ENCODE measurements around the gene EPB41L4B. TPM values are rescaled to one million over a fixed set of nuclear protein-coding genes. Genes with fewer than 3 reads are reported as not detected.

EPB41L4B gene
- total RNA-seq, 1 experiment from 2014 or later = 24.5 TPM

DNA sequence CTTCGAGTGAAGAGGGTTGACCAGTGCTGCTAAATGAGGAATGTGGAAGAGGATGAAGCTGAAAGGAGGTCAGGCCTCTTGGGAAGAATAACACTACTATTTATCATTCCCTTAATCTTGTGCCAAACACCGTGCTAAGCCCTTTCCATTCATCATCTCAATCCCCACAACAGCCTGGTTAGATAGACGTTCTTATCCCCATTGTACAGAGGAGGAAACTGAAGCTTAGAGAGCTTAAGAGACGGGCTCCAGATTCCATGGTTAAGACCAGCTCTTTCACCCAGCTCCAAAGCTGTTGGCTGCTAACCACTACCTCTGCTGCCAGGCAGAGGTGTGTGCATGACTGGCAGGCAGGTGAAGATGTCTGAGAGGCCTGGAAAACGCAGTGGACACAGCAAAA lies 868 bp upstream of the EPB41L4B start:
- no peak for DNase-seq (ENCODE audit: extremely low read depth, low read depth)

GRCh38 chr9:109320331-109320741 lies 523 bp downstream of the EPB41L4B start:
- DNase-seq (ENCODE audit: extremely low read depth, low read depth) = no peak

DNA sequence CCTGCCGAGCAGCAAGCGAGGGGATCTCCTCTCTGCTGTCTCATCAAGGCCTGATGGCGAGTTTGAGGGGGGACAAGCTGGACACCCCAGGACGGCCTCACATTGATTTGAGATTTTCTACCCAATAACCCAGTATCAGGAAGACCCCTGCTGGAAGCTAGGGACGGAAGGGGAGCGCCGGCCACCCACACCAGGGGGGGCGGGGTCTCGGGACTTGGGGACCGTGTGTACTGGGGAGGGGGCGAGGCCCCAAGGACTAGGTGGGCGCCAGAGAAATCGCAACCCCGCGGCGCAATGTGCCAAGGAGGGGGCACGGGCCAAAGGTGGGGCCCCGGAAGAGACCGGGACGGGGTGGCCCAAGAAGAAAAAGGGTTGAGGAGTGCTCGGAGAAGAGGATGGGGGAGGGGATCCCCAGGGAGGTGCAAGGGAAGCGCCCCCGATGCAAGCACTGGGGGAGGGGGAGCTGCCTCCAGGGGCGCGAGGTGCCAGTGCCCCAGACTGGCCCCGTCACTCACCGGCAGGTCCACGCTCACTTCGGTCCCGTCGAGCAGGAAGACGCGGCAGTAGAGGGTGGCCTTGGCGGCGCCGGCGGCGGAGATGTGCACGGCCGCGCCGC lies 1.1 kb downstream of the EPB41L4B start:
- DNase-seq (ENCODE audit: extremely low read depth, low read depth) = no peak

- no peak for DNase-seq (ENCODE audit: extremely low read depth, low read depth)
These were observed 1.7 kb downstream of the EPB41L4B start for GRCh38 chr9:109319017-109319625.

- DNase-seq (ENCODE audit: extremely low read depth, low read depth) = no peak
These were observed 2.7 kb downstream of the EPB41L4B start for GRCh38 chr9:109317979-109318741.

- DNase-seq (ENCODE audit: extremely low read depth, low read depth) = no peak
These were observed 3.4 kb downstream of the EPB41L4B start for GRCh38 chr9:109317311-109317978.

GRCh38 chr9:109316207-109316640 lies 4.6 kb downstream of the EPB41L4B start:
- DNase-seq (ENCODE audit: extremely low read depth, low read depth) = peak; percentile 79

DNA sequence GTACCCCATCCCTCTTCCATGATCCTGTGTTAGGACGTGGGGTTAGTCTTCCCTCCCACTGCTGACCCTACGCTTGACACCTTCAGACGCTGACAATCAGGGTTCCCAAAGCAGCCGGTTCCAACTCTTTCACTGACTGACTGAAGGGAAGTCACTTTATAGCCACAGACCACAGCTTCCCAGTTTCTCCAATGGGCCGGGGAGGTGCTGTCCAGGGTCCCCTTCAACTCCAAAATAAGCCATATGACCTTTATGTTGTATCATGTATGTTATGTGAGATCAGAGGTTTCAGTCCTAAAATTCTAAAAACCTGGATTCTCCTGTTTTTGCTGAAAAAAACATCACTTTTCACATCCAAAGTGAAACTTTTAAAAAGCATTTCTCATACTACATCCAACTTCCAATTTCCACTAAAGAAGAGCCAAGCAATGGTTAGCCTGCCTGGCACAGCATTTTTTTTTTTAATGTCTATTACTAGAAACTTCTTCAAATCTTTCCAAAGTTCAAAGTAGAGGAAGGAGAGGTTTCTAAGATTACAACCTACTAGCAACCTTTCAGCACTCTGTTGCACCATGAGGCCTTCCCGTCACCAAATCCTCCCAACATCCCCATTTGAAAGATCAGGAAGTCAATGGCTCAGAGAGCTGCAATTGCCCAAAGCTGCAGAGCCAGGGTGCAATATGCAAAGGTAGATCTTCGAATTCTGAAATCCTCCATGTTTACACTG lies 5.2 kb downstream of the EPB41L4B start:
- no peak for DNase-seq (ENCODE audit: extremely low read depth, low read depth)

DNA sequence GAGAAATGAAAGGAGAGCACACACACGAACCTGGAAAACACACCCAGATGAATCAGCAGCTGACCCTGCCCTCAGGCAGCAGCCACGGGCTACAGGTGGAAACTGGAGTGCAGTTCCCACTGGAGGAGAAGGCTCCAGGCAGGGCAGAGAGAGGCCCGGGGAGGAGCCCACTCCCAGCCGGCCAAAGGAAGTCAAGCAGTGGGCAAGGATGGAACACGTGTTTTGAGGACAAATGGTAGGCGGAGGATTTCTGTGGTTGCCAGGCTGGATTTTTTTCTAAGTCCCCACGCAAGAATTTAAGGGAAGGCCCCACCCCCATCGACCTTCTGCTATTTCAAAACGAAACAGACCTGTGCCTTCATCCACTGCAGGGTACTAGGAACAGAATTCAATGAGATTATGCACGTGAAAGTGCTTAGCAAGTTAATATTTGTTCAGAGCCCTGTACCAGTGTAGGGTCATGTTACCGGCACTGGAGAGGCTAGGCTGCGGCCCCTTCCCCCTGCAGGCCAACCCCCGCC lies 6.8 kb downstream of the EPB41L4B start:
- DNase-seq (ENCODE audit: extremely low read depth, low read depth) = no peak

DNA sequence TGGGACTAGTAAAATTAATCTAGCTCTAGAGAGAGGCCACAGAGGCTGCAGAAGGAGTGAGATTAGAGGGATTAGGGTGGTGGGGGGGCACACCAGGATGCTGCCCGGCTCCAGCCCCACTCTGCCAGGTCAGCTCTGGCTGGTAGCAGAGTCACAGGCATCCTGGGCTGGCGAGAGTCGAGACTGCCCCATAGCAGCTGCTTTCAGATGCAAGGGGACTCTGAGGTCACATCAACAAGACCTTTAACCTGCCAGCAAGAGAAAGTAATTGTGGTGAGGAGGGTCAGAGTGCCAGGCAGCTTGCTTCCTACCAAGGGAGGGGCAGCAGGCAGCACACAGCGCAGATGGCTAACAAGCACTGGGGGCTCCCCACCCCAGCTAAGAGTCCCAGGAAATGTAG lies 7.5 kb downstream of the EPB41L4B start:
- DNase-seq (ENCODE audit: extremely low read depth, low read depth) = no peak

DNA sequence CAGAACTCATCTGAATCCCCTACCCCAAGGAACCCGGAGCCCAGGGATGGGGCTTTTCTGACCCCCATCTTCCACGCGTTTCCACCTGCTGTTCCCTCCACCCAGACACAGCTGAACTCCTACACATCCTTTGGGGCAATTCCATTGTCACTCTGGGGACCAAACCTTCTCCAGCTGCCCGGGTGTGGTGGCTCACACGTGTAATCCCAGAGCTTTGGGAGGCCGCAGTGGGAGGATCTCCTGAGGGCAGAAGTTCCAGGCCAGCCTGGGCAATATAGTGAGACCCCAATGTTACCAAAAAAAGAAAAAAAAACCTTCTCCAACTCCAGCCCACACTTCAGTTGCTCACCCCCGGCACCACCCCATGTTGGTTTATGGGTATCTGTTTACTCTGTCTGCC lies 8.1 kb downstream of the EPB41L4B start:
- DNase-seq (ENCODE audit: extremely low read depth, low read depth) = no peak

DNA sequence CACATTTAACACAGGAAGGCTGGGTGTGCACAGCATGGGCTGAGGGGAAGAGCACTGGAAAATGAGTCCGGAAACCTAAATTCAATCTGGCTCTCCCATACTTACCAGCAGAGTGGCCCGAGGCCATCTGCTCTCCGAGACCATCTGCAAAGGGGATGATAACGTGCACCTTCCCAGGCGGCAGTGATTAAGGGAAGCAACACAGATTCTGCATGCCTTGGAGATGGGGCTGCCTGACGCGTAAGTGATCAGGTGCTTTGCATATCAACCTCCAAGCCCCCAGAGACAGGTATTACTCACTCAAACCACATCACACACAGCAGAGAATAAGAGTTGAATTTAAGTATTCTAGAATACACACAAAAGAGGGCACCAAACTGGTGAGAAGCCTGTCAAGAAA lies 9.1 kb downstream of the EPB41L4B start:
- no peak for DNase-seq (ENCODE audit: extremely low read depth, low read depth)

DNA sequence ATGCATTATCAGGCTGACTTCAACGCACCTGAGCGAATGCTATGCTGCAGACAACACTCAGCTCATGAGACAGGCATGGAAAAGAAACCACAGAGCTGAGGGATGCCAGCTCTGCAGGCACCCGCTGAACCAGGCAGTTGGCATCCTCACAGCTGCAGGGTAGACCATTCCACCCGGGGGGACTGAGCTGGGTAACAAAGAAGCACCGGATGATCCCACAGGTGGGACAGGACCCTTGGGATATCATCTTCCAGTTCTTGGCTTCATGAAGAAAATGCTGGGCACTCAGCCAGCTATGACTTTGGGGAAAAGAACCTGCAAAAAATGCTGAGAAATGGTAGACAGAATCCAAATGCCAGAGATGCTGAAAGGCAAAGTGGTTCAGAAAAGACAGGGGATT lies 9.6 kb downstream of the EPB41L4B start:
- DNase-seq (ENCODE audit: extremely low read depth, low read depth) = no peak

DNA sequence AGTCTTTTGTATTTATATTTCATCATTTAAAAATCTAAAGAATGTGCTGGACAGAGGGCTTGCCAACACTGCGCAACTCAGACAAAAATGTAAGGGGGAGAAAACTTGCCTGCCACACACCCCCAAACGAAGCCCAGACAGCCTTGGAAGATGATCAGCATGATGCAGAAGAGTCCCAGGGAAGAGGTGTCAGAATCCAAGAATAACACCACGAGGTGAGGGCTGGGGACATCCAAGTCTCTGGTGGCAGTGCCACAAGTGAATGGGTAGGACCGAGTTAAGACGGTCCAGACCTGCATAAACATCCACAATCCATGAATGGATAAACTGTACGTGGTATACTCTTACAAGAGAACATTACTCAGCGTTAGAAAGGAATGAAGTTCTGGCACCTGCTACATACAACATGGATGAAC lies 10.4 kb downstream of the EPB41L4B start:
- DNase-seq (ENCODE audit: extremely low read depth, low read depth) = no peak

GRCh38 chr9:109309282-109309681 lies 11.6 kb downstream of the EPB41L4B start:
- no peak for DNase-seq (ENCODE audit: extremely low read depth, low read depth)

GRCh38 chr9:109307380-109308240 lies 13.2 kb downstream of the EPB41L4B start:
- no peak for DNase-seq (ENCODE audit: extremely low read depth, low read depth)

- no peak for DNase-seq (ENCODE audit: extremely low read depth, low read depth)
These were observed 15.1 kb downstream of the EPB41L4B start for GRCh38 chr9:109305801-109306200.

- DNase-seq (ENCODE audit: extremely low read depth, low read depth) = no peak
These were observed 16.5 kb downstream of the EPB41L4B start for GRCh38 chr9:109304347-109304746.

DNA sequence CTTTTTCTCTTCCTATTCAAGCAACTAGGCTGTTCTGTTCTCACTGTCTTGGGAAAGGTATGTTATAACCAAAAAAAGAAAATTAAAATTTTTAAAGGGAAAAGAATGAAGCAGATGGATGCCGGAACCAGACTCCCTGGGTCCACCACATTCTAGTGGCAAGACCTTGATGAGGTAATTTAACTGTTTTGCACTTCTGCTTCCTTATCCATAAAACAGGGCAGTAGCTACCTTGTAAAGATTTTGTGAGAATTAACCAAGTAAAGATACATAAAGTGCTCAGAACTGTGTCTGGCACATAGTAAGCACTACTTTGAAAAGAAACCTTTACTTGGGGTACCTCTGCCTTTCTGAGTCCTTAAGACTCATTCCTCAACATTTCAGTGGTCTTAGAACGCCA lies 17.0 kb downstream of the EPB41L4B start:
- no peak for DNase-seq (ENCODE audit: extremely low read depth, low read depth)

DNA sequence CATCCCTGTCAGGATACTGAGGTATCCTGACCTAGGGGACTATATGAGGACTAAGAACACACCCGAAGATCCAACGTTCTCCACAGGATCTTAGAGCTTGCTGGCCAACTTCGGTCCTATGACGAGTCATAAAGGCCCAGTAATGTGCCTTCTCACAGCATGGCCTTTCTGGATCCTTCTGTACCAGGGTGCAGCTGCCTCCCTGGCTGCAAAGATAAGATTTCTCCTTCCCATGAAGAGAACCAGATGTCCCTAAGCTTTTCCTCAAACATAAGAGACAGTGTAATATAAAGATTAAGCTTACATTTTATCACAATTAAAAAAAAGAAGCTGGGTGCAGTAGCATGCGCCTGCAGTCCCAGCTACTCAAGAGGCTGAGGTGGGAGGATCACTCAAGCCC lies 18.3 kb downstream of the EPB41L4B start:
- DNase-seq (ENCODE audit: extremely low read depth, low read depth) = no peak
